Testis (tissue), 2 donors: ENCODE results near the gene IREB2.
"Not testable (repeated sequence)": the region's sequence is repeated elsewhere in the genome, so short reads cannot be mapped to it uniquely, and the experiment has no call there.

Source experiments
- CTCF ChIP-seq, 3 experiments: fragments of 450-650 bp in 2 of 3; fragments of 200-600 bp in 1 of 3; sonication (generic) in 1 of 3; IDR thresholded peaks; one replicate each; pipeline ENCODE4 v1.5.1; 2016 to 2019; ENCODE audit warnings: antibody characterized with exemption in 3 of 3, mild to moderate bottlenecking in 2 of 3, moderate library complexity in 1 of 3
- POLR2A ChIP-seq: fragments of 450-650 bp; IDR thresholded peaks from one replicate; pipeline ENCODE4 v1.6.1; 2017; ENCODE audit warnings: antibody characterized with exemption, mild to moderate bottlenecking, moderate library complexity

- not testable (repeated sequence) for TF ChIP-seq POLR2A; CTCF (IDR thresholded peaks at IDR 0.05)
These were observed 101.6 kb downstream of the IREB2 start for GRCh38 chr15:78539464-78540140.
